HG03066 (cell line): Measurements from ENCODE around the gene CLVS2.

Experiments
- ATAC-seq: cut with Tn5 transposase; IDR thresholded peaks from one replicate; pipeline ENCODE4 v1.9.1; 2021; ENCODE audit warnings: low read depth; ENCODE audit not compliant: unreplicated experiment

The CLVS2 gene

DNA sequence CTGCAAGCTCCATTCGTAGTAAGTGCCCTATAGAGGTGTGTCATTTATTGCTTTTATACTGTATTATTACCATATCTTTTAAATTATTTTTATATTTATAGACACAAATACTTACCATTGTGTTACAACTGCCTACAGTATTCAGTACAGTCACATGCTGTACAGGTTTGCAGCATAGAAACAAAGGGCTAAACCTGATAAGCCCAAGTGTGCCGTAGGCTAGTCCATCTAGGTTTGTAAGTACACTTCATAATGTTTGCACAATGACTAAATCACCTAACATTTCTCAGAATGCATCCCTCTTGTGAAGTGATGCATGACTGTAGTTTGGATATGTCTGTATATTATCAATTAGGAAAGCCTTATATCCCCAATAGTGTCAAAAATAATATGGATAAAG lies 122.8 kb downstream of the CLVS2 start:
- ATAC-seq, result no peak
